GM23248 (cell line): ENCODE results near the gene PEX5L. TPM values are rescaled to one million over a fixed set of nuclear protein-coding genes. Genes with fewer than 3 reads are reported as not detected.

Experiments used
- DNase-seq: peaks from one replicate; pipeline ENCODE4 v3.0.0-alpha.2; 2015
- H2AFZ ChIP-seq: fragments of 200-600 bp; sonication (generic); 2 replicates; pipeline ENCODE4 v1.6.1; 2016; ENCODE audit warnings: antibody characterized with exemption
- H3F3A ChIP-seq: fragments of 200-600 bp; sonication (generic); 2 replicates; pipeline ENCODE4 v1.6.1; 2016; ENCODE audit warnings: mild to moderate bottlenecking, antibody characterized with exemption, mixed run types; ENCODE audit not compliant: insufficient read depth
- H3K27ac ChIP-seq: fragments of 200-600 bp; sonication (generic); 2 replicates; pipeline ENCODE4 v1.5.1; 2016; ENCODE audit warnings: mild to moderate bottlenecking
- H3K27me3 ChIP-seq: fragments of 200-600 bp; sonication (generic); replicated peaks from 2 replicates; pipeline ENCODE4 v1.6.1; 2016; ENCODE audit warnings: mild to moderate bottlenecking; ENCODE audit not compliant: insufficient read depth
- H3K36me3 ChIP-seq: fragments of 200-600 bp; sonication (generic); 2 replicates; pipeline ENCODE4 v1.6.1; 2016; ENCODE audit warnings: low read depth, mild to moderate bottlenecking
- H3K4me1 ChIP-seq: fragments of 200-600 bp; sonication (generic); 2 replicates; pipeline ENCODE4 v1.6.1; 2016; ENCODE audit warnings: mild to moderate bottlenecking; ENCODE audit not compliant: insufficient read depth
- H3K4me2 ChIP-seq: fragments of 200-600 bp; sonication (generic); one replicate; pipeline ENCODE4 v1.6.1; 2016; ENCODE audit warnings: mild to moderate bottlenecking; ENCODE audit not compliant: unreplicated experiment
- H3K4me3 ChIP-seq: fragments of 200-600 bp; sonication (generic); 2 replicates; pipeline ENCODE4 v1.5.1; 2016; ENCODE audit warnings: mild to moderate bottlenecking
- H3K79me2 ChIP-seq: fragments of 200-600 bp; sonication (generic); 2 replicates; pipeline ENCODE4 v1.6.1; 2016; ENCODE audit warnings: mild to moderate bottlenecking; ENCODE audit not compliant: insufficient read depth
- H3K9ac ChIP-seq: fragments of 200-600 bp; sonication (generic); 2 replicates; pipeline ENCODE4 v1.6.1; 2016; ENCODE audit warnings: mild to moderate bottlenecking
- H3K9me2 ChIP-seq: fragments of 200-600 bp; sonication (generic); 2 replicates; pipeline ENCODE4 v1.6.1; 2016; ENCODE audit warnings: mixed run types, mild to moderate bottlenecking, moderate library complexity; ENCODE audit not compliant: insufficient read depth
- H3K9me3 ChIP-seq: fragments of 200-600 bp; sonication (generic); one replicate; pipeline ENCODE4 v1.6.1; 2017; ENCODE audit warnings: low read depth
- H4K20me1 ChIP-seq: fragments of 200-600 bp; sonication (generic); 2 replicates; pipeline ENCODE4 v1.6.0; 2016; ENCODE audit not compliant: insufficient read depth
- EZH2 ChIP-seq: fragments of 200-600 bp; sonication (generic); IDR thresholded peaks from 2 replicates; pipeline ENCODE4 v1.6.1; 2018; ENCODE audit warnings: antibody characterized with exemption, mild to moderate bottlenecking; ENCODE audit not compliant: insufficient read depth, poor library complexity, severe bottlenecking
- EZH2phosphoT487 ChIP-seq: fragments of 200-600 bp; sonication (generic); IDR thresholded peaks from 2 replicates; pipeline ENCODE4 v1.6.1; 2018; ENCODE audit warnings: antibody characterized with exemption, moderate library complexity, mild to moderate bottlenecking, low read depth; ENCODE audit not compliant: insufficient read depth
- WGBS, 2 experiments: methylation state at CpG; one replicate each; pipeline ENCODE4 v1.1.6; 2015 to 2017; ENCODE audit warnings: low lambda C conversion rate in 2 of 2, low coverage in 1 of 2; ENCODE audit errors: missing lambda C conversion rate in 2 of 2; 5-methylcytosine and 5-hydroxymethylcytosine counted together
- in situ Hi-C: fragments of 300-500 bp; cut with MboI; formaldehyde crosslinking; loops from 2 replicates; pipeline ENCODE4 v1.15.0; 2020
- polyA plus RNA-seq: library from polyadenylated mRNA; unstranded; fragments of >200 nt; fragmentation: Nextera tagmentation; extraction: Ambion mirVana; gene quantifications from 2 replicates; pipeline ENCODE4 v1.2.1, GENCODE V29; 2016
- total RNA-seq: library from RNA; depleted of rRNA; stranded (reverse); fragments of >200 nt; shearing (Covaris generic); gene quantifications from 2 replicates; pipeline ENCODE4 v1.2.3, GENCODE V29; 2014

The PEX5L gene
- total and polyA plus RNA-seq, 2 experiments from 2014 or later = 0.03 TPM; not detected in 1

GRCh38 chr3:180049391-180049790, 12.7 kb upstream of the PEX5L start:
- H3K9me2 ChIP-seq = no peaks in the 10 kb centered on the region
- WGBS, 2 experiments = 49 to 52% methylated on average over 9 of the region's 9 CpGs
- H2AFZ ChIP-seq = no peak overlapping the region
- H3K4me1 ChIP-seq = no peaks in the 10 kb centered on the region
- no peak overlapping the region for H3K9ac ChIP-seq
- no peaks in the 10 kb centered on the region for H3K79me2 ChIP-seq
- TF ChIP-seq EZH2 (no peak), EZH2phosphoT487 (no peak)
- H3K9me3 ChIP-seq = no peaks in the 10 kb centered on the region
- H3K4me3 ChIP-seq = no peak overlapping the region
- no peaks in the 10 kb centered on the region for H4K20me1 ChIP-seq
- H3F3A ChIP-seq = no peaks in the 10 kb centered on the region
- in situ Hi-C loops = no loop called here
- no peaks in the 10 kb centered on the region for H3K27me3 ChIP-seq
- H3K36me3 ChIP-seq = no peaks in the 10 kb centered on the region
- no peak overlapping the region for H3K4me2 ChIP-seq
- H3K27ac ChIP-seq = no peak overlapping the region
- DNase-seq = no peak

DNA sequence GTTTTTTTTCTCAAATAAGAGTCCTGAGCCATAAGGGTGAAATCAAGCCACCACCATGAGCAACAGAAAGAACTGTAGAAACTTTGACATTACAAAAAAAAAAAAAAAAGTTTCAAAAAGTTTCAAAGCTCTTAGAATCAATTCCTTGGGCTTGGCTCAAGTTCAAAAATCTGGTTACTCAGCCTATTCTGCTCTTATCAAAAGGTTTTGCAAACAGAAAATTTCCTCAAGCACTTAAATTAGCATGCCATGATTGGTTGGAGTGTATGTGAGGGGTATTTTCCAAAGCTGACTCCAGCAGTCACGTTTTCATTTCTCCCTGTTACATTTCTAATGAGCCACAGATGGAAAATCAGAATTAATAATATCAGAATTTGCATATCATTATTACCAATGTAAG, 12.1 kb upstream of the PEX5L start:
- 0 to 3% methylated on average over 1 of the region's 1 CpG for WGBS, 2 experiments
- no peaks in the 10 kb centered on the region for H3K9me3 ChIP-seq
- H2AFZ ChIP-seq = no peak overlapping the region
- H4K20me1 ChIP-seq = no peaks in the 10 kb centered on the region
- no peak for TF ChIP-seq EZH2phosphoT487
- no peak for TF ChIP-seq EZH2
- no peaks in the 10 kb centered on the region for H3K4me1 ChIP-seq
- DNase-seq = no peak
- no peak overlapping the region for H3K4me2 ChIP-seq
- H3K36me3 ChIP-seq = no peaks in the 10 kb centered on the region
- H3K4me3 ChIP-seq = no peak overlapping the region
- in situ Hi-C loops = no loop called here
- no peak overlapping the region for H3K9ac ChIP-seq
- no peaks in the 10 kb centered on the region for H3K27me3 ChIP-seq
- H3K79me2 ChIP-seq = no peaks in the 10 kb centered on the region
- H3F3A ChIP-seq = no peaks in the 10 kb centered on the region
- no peaks in the 10 kb centered on the region for H3K9me2 ChIP-seq
- no peak overlapping the region for H3K27ac ChIP-seq

DNA sequence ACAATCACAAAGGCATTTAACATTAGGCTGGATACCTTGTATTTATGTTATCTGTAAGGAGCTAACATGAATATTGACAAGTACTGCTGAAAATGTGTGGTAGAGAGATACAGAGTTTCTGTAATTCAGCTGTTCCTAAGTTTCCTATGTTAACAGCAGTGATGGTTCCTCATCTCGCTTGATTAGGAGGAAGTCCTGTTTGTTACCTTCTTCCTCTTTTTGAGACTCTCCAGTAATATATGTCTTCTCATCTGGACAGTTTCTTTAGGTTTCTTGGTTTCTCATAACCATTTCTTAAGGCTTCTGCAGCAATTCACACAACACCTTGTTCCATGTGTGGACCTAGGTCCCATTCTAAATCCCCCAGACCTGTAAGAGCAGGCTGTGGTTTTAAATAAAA, 11.4 kb upstream of the PEX5L start:
- Histone ChIP-seq H3K9me2 (no peaks in the 10 kb centered on the region), H3K4me2 (no peak overlapping the region), H3K36me3 (no peaks in the 10 kb centered on the region), H2AFZ (no peak overlapping the region), H3K4me3 (no peak overlapping the region), H4K20me1 (no peaks in the 10 kb centered on the region), H3F3A (no peaks in the 10 kb centered on the region), H3K4me1 (no peaks in the 10 kb centered on the region), H3K27ac (no peak overlapping the region), H3K9ac (no peak overlapping the region), H3K79me2 (no peaks in the 10 kb centered on the region), H3K27me3 (no peaks in the 10 kb centered on the region), H3K9me3 (no peaks in the 10 kb centered on the region)
- no peak for DNase-seq
- in situ Hi-C loops = no loop called here
- TF ChIP-seq EZH2phosphoT487 (no peak), EZH2 (no peak)
- 3 to 17% methylated on average over 1 of the region's 1 CpG for WGBS, 2 experiments

DNA sequence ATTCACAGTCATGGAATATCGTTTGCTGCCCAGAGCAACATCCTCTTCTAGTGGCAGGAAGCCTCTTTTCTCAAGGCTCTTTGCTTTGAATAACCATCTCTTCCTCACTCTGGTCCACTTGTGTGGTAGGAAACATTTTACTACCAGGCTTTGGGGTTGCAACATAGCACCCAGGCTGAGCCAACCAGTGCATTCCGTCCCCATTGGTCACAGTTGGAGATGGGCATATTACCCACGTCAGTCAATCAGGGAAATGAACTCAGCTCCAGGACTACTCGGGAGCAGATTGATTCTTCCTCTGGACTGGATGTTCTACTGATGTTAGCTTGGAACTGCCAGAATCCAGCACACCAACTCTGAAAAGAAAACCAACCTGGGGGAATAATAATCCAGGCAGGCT, 4.2 kb upstream of the PEX5L start:
- 12 to 21% methylated on average over 4 of the region's 4 CpGs for WGBS, 2 experiments
- Histone ChIP-seq H3K4me3 (no peak overlapping the region), H3K27me3 (peaks cover 15% of the 10 kb centered on the region), H2AFZ (no peak overlapping the region), H3K9ac (no peak overlapping the region), H3F3A (no peaks in the 10 kb centered on the region), H3K9me3 (no peaks in the 10 kb centered on the region), H3K4me2 (no peak overlapping the region), H4K20me1 (no peaks in the 10 kb centered on the region), H3K4me1 (no peaks in the 10 kb centered on the region), H3K36me3 (no peaks in the 10 kb centered on the region), H3K79me2 (no peaks in the 10 kb centered on the region), H3K27ac (no peak overlapping the region), H3K9me2 (no peaks in the 10 kb centered on the region)
- TF ChIP-seq EZH2 (no peak), EZH2phosphoT487 (no peak)
- DNase-seq = no peak
- in situ Hi-C loops = no loop called here

GRCh38 chr3:180036092-180036670, 556 bp downstream of the PEX5L start:
- H3K9me3 ChIP-seq = no peaks in the 10 kb centered on the region
- no peaks in the 10 kb centered on the region for H3F3A ChIP-seq
- H3K36me3 ChIP-seq = no peaks in the 10 kb centered on the region
- peaks cover 25% of the 10 kb centered on the region for H3K27me3 ChIP-seq
- no peak overlapping the region for H3K27ac ChIP-seq
- peak overlapping the region; percentile 59 for H3K4me3 ChIP-seq
- no peak for DNase-seq
- H3K9me2 ChIP-seq = no peaks in the 10 kb centered on the region
- no peaks in the 10 kb centered on the region for H4K20me1 ChIP-seq
- no peak overlapping the region for H3K9ac ChIP-seq
- H3K4me1 ChIP-seq = no peaks in the 10 kb centered on the region
- peak overlapping the region; percentile 77 for H3K4me2 ChIP-seq
- TF ChIP-seq EZH2phosphoT487 = no peak
- TF ChIP-seq EZH2 = no peak
- in situ Hi-C loops = no loop called here
- 2 to 3% methylated on average over 16 of the region's 16 CpGs for WGBS, 2 experiments
- no peaks in the 10 kb centered on the region for H3K79me2 ChIP-seq
- H2AFZ ChIP-seq = no peak overlapping the region
